Neural progenitor cell (in vitro differentiated cells): ENCODE data around the gene SEC14L1.

Experiments
- EZH2phosphoT487 ChIP-seq: fragments of 200-600 bp; sonication (generic); IDR thresholded peaks from 2 replicates; pipeline ENCODE4 v1.6.1; 2017; ENCODE audit warnings: antibody characterized with exemption
- TF ChIP-seq, protein P1 (sequence below): fragments of 200-600 bp; sonication (generic); IDR thresholded peaks from 2 replicates; pipeline ENCODE4 v1.5.1; 2017; ENCODE audit warnings: antibody characterized with exemption, mild to moderate bottlenecking

DNA sequence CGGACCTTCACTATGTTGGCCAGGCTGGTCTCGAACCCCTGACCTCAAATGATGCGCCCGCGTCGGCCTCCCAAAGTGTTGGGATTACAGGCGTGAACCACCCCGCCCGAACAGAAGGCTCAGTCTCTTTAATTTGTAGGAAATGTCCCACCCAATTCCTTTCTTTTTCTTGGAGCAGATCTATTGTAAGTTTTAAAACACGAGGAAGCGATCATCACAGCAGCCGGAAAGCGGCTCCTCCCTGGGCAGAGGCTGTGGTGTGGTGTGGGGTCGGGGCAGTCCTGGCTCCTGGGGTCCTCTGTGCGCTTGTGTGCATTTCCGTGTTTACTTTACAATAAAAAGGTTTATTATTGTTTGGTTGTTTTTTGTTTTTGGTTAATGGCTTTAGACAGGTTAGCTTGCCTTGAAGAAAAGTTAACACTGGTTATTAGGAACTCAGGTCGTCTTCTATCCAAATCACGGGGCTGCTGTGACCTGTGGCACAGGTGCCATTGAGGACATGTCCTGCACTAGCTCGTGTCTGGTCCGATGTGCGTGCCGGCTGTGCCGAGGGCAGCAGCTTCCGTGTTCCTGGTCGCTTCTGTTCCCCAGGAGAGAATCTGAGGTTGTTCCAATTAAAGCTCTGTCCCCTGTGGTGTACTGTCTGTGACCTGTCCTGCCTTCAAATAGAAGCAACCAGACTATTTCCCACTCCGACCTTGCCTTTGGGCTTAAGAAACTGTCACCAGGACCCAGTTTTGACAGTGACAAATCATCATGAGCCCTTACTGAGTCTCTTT, 83.1 kb downstream of the SEC14L1 start:
- TF ChIP-seq EZH2phosphoT487: no peak
- TF ChIP-seq, protein P1, sequence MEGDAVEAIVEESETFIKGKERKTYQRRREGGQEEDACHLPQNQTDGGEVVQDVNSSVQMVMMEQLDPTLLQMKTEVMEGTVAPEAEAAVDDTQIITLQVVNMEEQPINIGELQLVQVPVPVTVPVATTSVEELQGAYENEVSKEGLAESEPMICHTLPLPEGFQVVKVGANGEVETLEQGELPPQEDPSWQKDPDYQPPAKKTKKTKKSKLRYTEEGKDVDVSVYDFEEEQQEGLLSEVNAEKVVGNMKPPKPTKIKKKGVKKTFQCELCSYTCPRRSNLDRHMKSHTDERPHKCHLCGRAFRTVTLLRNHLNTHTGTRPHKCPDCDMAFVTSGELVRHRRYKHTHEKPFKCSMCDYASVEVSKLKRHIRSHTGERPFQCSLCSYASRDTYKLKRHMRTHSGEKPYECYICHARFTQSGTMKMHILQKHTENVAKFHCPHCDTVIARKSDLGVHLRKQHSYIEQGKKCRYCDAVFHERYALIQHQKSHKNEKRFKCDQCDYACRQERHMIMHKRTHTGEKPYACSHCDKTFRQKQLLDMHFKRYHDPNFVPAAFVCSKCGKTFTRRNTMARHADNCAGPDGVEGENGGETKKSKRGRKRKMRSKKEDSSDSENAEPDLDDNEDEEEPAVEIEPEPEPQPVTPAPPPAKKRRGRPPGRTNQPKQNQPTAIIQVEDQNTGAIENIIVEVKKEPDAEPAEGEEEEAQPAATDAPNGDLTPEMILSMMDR: no peak
